SHP77 (cell line): Measurements from ENCODE around the gene OPCML.

Experiments
- DNase-seq, 2 experiments: peaks; one replicate each; lab custom pipeline; 2025; lab: John Stamatoyannopoulos, UW

OPCML gene

DNA sequence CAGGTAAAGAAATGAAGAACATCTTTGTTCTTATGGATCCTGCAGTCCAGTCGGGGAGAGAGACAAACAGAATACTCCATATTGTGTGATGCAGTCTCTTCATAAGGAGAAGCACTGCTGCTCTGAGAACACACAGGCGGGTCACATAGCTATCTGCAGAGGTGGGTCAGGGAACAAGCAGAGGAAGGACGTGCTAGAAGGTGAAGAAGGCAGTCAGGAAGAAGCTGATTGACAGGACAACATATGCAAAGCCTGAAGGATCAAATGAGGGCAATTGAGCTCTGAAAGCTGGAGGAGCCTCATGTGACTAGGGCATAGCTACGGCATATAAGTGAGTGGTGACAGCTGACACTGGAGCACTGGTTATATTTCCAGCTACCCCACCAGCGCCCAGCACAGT, 122.5 kb downstream of the OPCML start:
- no peak for DNase-seq

DNA sequence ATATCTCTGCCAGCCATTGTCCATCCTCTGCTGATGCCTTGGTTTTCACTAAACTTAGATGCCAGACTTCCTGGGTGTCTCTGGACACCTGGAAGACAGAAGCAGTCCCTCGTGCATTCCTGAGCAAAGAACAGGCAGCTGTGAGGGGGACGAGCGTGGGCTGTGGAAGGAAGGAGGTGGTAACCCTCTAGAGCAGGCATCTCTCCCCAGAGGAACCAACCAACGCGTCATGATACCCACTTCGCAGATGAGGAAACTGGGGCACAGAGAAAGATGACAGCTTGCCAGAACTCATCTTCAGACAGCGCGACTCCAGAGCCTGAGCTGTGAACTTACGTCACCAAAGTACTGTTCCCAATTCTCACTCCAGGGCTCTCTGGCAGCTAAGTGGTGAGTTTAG, 123.4 kb downstream of the OPCML start:
- no peak for DNase-seq

DNA sequence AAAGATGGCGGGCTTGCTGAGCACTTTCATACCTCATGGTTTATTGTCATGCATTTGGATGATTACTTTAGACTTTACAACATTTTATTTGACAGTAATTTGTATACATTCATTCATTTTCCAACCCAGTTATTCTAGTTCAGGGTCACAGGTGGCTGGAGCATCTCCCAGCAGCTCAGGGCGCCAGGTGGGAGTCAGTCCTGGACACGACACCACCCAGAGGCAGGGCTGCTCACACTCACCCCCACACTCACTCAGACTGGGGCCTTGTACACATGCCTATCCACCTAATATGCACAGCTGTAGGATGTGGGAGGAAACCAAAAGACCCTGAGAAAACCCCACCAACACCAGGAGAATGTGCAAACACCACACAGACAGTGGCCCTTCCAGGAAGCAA, 123.9 kb downstream of the OPCML start:
- no peak for DNase-seq

DNA sequence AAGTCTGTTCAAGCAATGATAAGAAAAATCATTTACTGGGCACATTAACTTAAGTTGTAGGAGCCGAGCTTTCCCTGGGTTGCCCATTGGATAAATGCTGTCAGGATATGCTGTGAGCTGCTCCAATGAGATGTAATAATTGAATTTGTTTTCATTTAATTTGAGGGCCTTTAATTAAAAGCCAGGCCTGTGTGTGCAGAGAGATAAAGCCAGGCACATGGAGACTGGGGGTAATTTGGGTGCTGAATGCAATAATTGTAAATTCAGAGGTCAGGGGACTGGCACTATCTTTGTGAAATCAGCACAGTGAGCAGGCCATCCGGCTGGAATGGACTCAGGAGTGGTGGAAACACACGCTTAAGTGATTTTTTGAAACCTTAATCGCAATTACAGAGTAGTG, 125.8 kb downstream of the OPCML start:
- DNase-seq, result no peak

DNA sequence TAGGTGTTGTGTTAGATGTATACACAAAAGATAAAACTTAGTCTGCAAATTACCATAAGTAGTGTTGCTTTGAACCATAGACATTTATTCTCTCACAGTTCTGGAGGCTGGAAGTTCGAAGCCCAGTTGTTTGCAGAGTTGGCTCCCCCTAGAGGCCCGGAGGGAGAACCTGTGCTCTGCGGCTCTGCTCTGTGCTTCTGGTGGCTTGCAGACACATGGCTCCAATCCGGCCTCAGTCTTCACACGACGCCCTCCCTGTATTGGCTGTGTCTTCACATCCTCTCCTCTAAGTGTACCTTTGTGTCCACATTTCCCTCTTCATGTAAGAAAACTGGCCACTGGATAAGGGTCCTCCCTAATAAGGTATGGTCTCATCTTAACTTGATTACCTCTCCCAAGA, 128.4 kb downstream of the OPCML start:
- DNase-seq, result peak in 1 of 2 experiments; percentile 7

DNA sequence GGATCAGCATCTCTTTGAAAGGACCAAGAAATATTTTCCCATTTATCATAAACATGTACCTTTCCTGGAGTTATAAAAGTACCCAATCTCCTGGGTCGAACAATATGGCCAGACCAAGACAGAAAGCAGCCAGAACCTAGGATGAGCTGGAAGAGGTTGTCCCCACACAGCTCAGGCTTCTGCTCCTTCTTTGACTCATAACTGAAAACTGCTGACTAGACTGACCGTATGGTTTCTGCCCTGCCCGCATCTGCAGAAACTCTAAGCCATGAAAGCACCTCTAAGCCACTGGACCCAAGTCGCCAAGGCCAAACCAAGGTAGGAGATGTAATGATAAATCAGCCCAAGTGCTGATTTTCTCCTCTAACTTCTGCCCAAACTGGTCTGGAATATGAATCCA, 129.8 kb downstream of the OPCML start:
- no peak for DNase-seq

GRCh38 chr11:133399855-133400625, 132.3 kb downstream of the OPCML start:
- no peak for DNase-seq

- DNase-seq, result no peak
Observed at GRCh38 chr11:133399294-133399693, 133.0 kb downstream of the OPCML start.

DNA sequence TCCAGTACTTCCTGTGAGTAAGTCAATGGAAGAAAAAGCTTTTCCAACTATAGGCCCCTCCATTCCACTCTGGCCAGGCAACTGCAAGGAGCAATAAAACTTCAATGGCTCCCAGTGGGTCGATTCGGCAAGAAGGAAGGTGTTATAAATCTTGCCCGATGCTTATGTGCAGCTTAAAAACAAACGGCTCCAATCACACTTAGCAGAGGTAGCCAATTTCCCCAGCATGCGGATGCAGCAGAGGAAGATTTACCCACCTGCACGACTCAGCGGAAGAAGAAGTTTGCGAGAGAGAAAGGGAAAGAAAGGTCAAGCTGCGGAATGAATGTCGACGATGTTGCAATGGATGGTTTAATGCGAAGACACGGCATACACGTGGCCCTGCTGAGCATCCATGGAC, 141.5 kb downstream of the OPCML start:
- DNase-seq, result no peak

GRCh38 chr11:133388975-133389568, 143.2 kb downstream of the OPCML start:
- DNase-seq, result no peak

- no peak for DNase-seq
Observed at GRCh38 chr11:133388260-133388659, 144.0 kb downstream of the OPCML start.

GRCh38 chr11:133386852-133387251, 145.4 kb downstream of the OPCML start:
- no peak for DNase-seq

- DNase-seq, result no peak
Observed at GRCh38 chr11:133386262-133386661, 146.0 kb downstream of the OPCML start.

DNA sequence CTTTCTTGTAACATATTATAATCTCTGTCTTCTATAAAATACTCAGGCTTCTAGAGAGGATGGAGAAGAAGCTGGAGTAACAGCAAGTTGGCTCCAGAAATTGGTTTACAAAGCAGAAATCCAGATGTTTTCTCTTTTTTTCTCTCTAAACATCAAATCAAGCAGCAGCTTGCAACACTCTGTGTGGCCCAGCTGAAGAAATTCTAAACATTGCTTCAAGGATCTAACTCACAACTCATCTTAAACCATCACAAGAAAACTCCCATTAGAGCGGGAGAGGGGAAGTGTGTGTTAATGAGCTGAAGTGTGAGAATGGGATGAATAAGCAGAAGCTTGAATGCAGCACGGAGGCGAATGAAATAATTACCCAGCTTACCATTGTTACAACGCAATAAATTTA, 146.5 kb downstream of the OPCML start:
- DNase-seq, result no peak

GRCh38 chr11:133384731-133385130, 147.6 kb downstream of the OPCML start:
- DNase-seq, result no peak

DNA sequence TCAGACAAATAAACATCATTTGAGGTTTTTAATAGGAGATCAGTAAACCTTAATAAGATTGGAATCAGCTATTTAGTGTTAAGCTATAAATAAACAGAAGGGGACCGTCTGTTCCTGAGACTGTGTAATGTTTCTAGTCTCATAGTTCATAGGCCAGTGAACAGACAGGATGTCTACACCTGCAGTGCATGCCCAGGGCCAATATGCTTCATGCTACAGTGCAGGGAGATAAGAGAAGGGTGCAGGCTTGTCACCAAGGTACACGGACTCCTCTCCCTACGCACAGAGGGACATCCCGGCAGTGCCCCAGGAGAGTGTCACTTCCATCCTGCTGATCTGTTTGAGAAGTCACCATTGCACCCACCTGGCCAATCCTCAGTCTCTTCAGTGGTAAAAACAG, 148.6 kb downstream of the OPCML start:
- no peak for DNase-seq

DNA sequence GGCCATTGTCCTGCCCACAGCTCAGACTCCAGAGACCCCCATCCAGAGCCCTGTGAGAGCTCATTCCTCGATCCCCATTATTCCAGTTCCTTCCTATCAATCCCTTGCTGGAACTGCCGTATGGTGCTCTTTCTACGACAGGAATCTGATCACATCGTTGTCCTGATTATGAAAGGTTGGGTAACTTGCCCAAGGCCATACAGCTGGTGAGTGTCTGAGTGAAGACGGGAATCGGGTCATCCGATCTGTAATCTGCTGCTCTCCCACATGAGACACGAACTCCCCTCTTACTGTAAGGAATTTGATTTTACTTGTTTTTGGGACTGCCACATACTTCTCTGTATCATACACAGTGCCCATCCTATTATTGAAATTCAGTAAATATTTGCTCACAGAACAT, 149.1 kb downstream of the OPCML start:
- no peak for DNase-seq

DNA sequence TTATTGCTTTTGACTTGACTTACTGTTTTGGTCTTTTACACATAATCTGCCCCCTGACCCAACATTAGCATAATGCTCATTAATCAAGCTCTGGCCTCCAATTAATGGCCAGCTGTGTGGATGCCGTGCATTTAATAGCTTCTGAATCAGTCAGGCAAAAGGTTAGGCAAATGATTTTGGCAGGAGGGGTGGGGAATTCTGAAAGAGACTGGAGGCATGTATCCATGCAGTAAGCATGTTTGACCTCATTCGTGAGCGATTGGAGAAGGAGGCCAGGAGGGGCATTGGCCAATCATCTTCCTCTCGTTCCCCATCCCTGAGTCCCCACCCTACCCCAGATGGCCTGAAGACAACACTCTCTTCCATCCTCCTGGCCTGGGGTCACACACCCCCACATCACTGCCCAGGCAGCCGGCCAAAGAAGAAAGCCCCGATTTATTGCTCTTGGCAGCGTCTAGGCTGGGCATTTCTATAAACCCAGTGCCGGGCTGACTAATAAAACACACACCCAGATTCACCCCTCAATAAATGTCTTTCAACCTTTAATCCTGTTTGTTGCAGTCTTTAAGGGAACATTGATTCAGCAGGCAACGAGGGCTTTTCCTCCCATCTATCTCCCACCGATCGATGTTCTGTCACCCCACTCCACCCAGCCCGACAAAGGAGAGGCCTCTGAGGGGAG, 150.0 kb downstream of the OPCML start:
- no peak for DNase-seq

DNA sequence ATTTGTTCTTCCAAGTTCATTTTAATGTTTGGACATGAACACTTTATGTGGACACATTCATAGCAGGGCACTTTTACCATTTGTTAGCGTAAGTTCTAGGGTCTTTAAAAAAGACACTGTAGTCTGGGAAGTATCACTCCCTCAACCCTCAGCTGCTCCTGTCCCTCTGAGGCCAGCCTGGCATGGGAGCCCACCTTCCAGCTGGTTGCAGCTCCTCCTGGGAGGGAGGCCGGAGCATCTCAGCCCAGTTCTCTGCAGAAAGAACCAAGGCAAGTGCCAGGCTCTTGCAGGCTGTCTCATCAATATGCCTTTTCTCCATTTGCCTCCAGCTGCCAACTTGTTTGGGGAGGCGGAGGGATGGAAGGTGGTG, 150.6 kb downstream of the OPCML start:
- no peak for DNase-seq

GRCh38 chr11:133366147-133366546, 166.2 kb downstream of the OPCML start:
- DNase-seq, result no peak

DNA sequence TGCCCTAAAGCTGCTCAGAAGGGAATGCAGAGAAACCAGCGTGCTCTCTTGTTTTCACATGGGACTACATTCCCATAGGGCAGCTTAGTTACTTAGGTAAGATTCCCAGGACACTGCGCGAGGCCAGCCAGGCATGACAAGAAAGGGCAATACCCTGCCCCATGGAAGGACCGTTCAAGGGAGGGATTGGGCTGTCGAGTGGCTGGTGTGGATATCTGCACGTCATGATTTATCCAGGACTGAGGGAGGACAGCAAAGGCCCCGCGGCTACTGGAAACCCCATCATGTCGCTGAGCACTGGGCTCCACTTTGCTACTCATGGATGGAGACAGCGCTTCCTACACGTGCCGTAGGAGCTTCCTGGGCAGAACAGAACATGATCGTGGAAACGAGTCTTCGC, 169.4 kb downstream of the OPCML start:
- no peak for DNase-seq

GRCh38 chr11:133362156-133362555, 170.1 kb downstream of the OPCML start:
- no peak for DNase-seq

- DNase-seq, result no peak
Observed at GRCh38 chr11:133361689-133361994, 170.7 kb downstream of the OPCML start.
